Hepatocyte (in vitro differentiated cells): ENCODE results near the gene HBQ1. TPM values are rescaled to one million over a fixed set of nuclear protein-coding genes. Genes with fewer than 3 reads are reported as not detected.
"Not testable (repeated sequence)": the region's sequence is repeated elsewhere in the genome, so short reads cannot be mapped to it uniquely, and the experiment has no call there.

ENCODE experiments used
- DNase-seq: peaks from one replicate; pipeline ENCODE4 v3.0.0-alpha.2; 2016; ENCODE audit warnings: low spot score
- H2AFZ ChIP-seq: fragments of 200-600 bp; sonication (generic); 2 replicates; pipeline ENCODE4 v1.6.0; 2016; ENCODE audit warnings: antibody characterized with exemption, mild to moderate bottlenecking
- H3K27ac ChIP-seq: fragments of 200-600 bp; sonication (generic); 2 replicates; pipeline ENCODE4 v1.5.1; 2016; ENCODE audit warnings: mild to moderate bottlenecking
- H3K27me3 ChIP-seq: fragments of 200-600 bp; sonication (generic); 2 replicates; pipeline ENCODE4 v1.6.1; 2016
- H3K36me3 ChIP-seq: fragments of 200-600 bp; sonication (generic); replicated peaks from 2 replicates; pipeline ENCODE4 v1.5.1; 2016; ENCODE audit warnings: low read depth; ENCODE audit not compliant: insufficient read depth
- H3K4me1 ChIP-seq: fragments of 200-600 bp; sonication (generic); 2 replicates; pipeline ENCODE4 v1.5.1; 2016; ENCODE audit warnings: mild to moderate bottlenecking, moderate library complexity; ENCODE audit not compliant: insufficient read depth
- H3K4me2 ChIP-seq: fragments of 200-600 bp; sonication (generic); 2 replicates; pipeline ENCODE4 v1.6.0; 2016
- H3K4me3 ChIP-seq: fragments of 200-600 bp; sonication (generic); 2 replicates; pipeline ENCODE4 v1.5.1; 2016; ENCODE audit warnings: mild to moderate bottlenecking
- H3K79me2 ChIP-seq: fragments of 200-600 bp; sonication (generic); 2 replicates; pipeline ENCODE4 v1.6.0; 2017; ENCODE audit warnings: mild to moderate bottlenecking
- H3K9me2 ChIP-seq: fragments of 200-600 bp; sonication (generic); replicated peaks from 2 replicates; pipeline ENCODE4 v1.6.0; 2017; ENCODE audit warnings: mild to moderate bottlenecking; ENCODE audit not compliant: insufficient read depth
- H3K9me3 ChIP-seq: fragments of 200-600 bp; sonication (generic); 2 replicates; pipeline ENCODE4 v1.5.1; 2016; ENCODE audit warnings: low read depth, mild to moderate bottlenecking
- H4K20me1 ChIP-seq: fragments of 200-600 bp; sonication (generic); 2 replicates; pipeline ENCODE4 v1.6.0; 2016; ENCODE audit warnings: mild to moderate bottlenecking; ENCODE audit not compliant: insufficient read depth, poor library complexity, severe bottlenecking
- EZH2 ChIP-seq: fragments of 200-600 bp; sonication (generic); IDR thresholded peaks from 2 replicates; pipeline ENCODE4 v1.6.1; 2016; ENCODE audit warnings: antibody characterized with exemption, mild to moderate bottlenecking, borderline replicate concordance
- EZH2phosphoT487 ChIP-seq: fragments of 200-600 bp; sonication (generic); IDR thresholded peaks from one replicate; pipeline ENCODE4 v1.6.1; 2018; ENCODE audit warnings: antibody characterized with exemption, mild to moderate bottlenecking, low read depth, moderate library complexity; ENCODE audit not compliant: unreplicated experiment, severe bottlenecking
- WGBS: methylation state at CpG from one replicate; pipeline ENCODE4 v1.1.6; 2016; ENCODE audit warnings: low lambda C conversion rate; ENCODE audit errors: missing lambda C conversion rate; 5-methylcytosine and 5-hydroxymethylcytosine counted together
- polyA plus RNA-seq: library from polyadenylated mRNA; unstranded; fragments of >200 nt; fragmentation: Nextera tagmentation; extraction: Ambion mirVana; gene quantifications from 2 replicates; pipeline ENCODE4 v1.2.1, GENCODE V29; 2016
- total RNA-seq: library from RNA; depleted of rRNA; stranded (reverse); fragments of >200 nt; gene quantifications from 2 replicates; pipeline ENCODE4 v1.2.3, GENCODE V29; 2014
- TF ChIP-seq, protein P1 (sequence below): fragments of 200-600 bp; sonication (generic); IDR thresholded peaks from 2 replicates; pipeline ENCODE4 v1.5.1; 2016; ENCODE audit warnings: antibody characterized with exemption, mild to moderate bottlenecking; ENCODE audit not compliant: poor library complexity

Gene HBQ1
- total and polyA plus RNA-seq, 2 experiments from 2014 or later: 0.30 TPM; not detected in 1

DNA sequence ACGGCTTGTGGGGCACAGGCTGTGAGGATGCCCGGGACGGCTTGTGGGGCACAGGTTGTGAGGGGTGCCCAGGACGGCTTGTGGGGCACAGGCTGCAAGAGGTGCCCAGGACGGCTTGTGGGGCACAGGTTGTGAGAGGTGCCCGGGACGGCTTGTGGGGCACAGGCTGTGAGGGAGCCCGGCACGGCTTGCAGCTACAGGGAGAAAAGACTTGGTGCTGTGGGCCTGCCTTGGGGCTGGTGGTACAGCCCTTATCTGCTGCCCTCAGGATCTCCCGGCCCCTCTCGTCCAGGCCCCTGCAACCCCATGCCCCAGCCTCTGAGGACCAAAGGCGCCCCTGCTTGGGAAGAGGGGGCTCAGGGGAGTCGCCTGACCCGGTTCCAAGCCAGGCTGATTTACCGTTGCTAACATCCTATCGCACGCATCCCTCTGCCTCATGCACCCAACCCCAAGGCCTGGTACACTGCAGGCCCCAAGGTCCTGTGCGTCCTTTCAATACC lies 19.5 kb upstream of the HBQ1 start:
- no peaks in the 10 kb centered on the region for H3K9me2 ChIP-seq
- H3K27me3 ChIP-seq: peaks cover 50% of the 10 kb centered on the region
- no peaks in the 10 kb centered on the region for H4K20me1 ChIP-seq
- H3K36me3 ChIP-seq: no peaks in the 10 kb centered on the region
- no peak for DNase-seq
- H3K4me2 ChIP-seq: no peak overlapping the region
- H3K27ac ChIP-seq: no peak overlapping the region
- H3K4me1 ChIP-seq: no peaks in the 10 kb centered on the region
- no peak overlapping the region for H3K4me3 ChIP-seq
- no peak overlapping the region for H2AFZ ChIP-seq
- no peaks in the 10 kb centered on the region for H3K79me2 ChIP-seq
- WGBS: 75% methylated on average over 14 of the region's 18 CpGs
- TF ChIP-seq EZH2phosphoT487 (no peak), EZH2 (no peak)
- TF ChIP-seq, protein P1, sequence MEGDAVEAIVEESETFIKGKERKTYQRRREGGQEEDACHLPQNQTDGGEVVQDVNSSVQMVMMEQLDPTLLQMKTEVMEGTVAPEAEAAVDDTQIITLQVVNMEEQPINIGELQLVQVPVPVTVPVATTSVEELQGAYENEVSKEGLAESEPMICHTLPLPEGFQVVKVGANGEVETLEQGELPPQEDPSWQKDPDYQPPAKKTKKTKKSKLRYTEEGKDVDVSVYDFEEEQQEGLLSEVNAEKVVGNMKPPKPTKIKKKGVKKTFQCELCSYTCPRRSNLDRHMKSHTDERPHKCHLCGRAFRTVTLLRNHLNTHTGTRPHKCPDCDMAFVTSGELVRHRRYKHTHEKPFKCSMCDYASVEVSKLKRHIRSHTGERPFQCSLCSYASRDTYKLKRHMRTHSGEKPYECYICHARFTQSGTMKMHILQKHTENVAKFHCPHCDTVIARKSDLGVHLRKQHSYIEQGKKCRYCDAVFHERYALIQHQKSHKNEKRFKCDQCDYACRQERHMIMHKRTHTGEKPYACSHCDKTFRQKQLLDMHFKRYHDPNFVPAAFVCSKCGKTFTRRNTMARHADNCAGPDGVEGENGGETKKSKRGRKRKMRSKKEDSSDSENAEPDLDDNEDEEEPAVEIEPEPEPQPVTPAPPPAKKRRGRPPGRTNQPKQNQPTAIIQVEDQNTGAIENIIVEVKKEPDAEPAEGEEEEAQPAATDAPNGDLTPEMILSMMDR: no peak
- no peaks in the 10 kb centered on the region for H3K9me3 ChIP-seq

DNA sequence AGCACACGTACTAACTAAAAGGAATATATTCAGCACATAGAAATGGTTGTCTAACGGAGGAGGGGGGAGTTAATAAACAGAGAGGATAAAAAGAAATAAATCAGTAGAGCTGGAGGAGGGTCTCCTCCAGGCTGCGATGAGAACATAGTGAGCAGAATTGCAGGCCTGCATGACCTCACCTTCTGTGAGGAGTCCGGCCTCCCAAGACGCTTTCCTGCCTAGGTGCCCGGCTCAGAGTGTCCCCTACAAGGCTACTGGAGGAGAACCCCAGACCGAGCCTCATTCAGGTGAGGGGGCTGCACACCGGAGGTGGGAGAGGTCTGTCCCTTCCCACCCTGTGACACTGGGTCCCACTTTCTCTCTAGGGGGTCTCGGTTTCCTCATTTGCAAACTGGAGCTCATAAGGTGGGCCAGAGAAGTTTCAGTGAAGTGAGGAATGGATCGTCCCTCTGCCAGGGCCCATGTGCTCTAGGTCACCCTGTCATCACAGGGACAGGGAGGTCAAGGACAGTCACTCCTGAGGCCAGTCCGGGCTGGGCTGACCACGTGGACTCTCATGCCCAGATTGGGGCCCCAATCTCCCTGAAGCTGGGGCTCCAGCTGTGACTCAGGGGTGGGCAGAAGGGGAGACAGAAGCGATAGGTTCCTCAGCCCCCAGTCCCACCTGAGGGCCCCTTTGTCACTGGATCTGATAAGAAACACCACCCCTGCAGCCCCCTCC lies 17.8 kb upstream of the HBQ1 start:
- no peak overlapping the region for H2AFZ ChIP-seq
- H3K36me3 ChIP-seq: no peaks in the 10 kb centered on the region
- no peaks in the 10 kb centered on the region for H3K79me2 ChIP-seq
- no peak overlapping the region for H3K4me3 ChIP-seq
- WGBS: 91% methylated on average over 9 of the region's 13 CpGs
- peaks cover 58% of the 10 kb centered on the region for H3K27me3 ChIP-seq
- no peak overlapping the region for H3K4me2 ChIP-seq
- no peak for DNase-seq
- H4K20me1 ChIP-seq: no peaks in the 10 kb centered on the region
- TF ChIP-seq, protein P1: no peak
- TF ChIP-seq EZH2: no peak
- no peak for TF ChIP-seq EZH2phosphoT487
- H3K4me1 ChIP-seq: no peaks in the 10 kb centered on the region
- no peaks in the 10 kb centered on the region for H3K9me3 ChIP-seq
- H3K9me2 ChIP-seq: no peaks in the 10 kb centered on the region
- H3K27ac ChIP-seq: no peak overlapping the region

DNA sequence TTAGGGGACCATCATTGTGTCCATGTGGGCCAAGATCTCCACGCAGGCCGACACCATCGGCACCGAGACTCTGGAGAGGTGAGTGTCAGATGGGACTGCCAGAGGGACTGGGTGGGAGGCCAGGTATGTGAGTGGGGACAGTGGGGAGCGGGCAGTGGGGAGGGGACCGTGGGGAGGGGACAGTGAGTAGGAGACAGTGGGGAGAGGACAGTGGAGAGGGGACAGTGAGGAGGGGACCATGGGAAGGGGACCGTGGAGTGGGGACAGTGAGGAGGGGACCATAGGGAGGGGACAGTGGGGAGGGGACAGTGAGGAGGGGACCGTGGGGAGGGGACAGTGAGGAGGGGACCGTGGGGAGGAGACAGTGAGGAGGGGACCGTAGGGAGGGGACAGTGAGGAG lies 17.1 kb upstream of the HBQ1 start:
- DNase-seq, H3K36me3 ChIP-seq, H3K4me1 ChIP-seq, H3K79me2 ChIP-seq, H3K27ac ChIP-seq, H2AFZ ChIP-seq, H3K9me3 ChIP-seq, H4K20me1 ChIP-seq, H3K9me2 ChIP-seq, H3K4me2 ChIP-seq, H3K4me3 ChIP-seq: not testable (repeated sequence)
- H3K27me3 ChIP-seq: peaks cover 58% of the 10 kb centered on the region
- WGBS: 100% methylated on average over 3 of the region's 10 CpGs

DNA sequence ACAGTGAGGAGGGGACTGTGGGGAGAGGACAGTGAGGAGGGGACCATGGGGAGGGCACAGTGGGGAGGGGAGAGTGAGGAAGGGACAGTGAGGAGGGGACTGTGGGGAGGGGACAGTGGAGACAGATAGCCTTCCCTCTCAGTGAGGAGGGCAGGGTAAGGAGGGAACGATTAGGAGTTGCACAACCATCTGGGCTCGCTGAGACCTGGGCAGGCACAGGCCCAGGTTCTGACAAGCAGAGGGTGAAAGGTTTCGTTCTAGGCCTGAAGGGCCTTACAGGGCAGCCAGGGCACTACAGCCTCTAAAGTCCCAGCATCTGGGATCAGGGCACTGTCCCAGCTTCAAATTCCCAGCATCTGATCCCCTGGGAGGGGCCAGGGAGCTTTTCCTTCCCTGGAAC lies 16.6 kb upstream of the HBQ1 start:
- H3K9me3 ChIP-seq, H2AFZ ChIP-seq, H3K4me3 ChIP-seq, H3K4me1 ChIP-seq, H3K9me2 ChIP-seq, H3K4me2 ChIP-seq, H3K79me2 ChIP-seq, DNase-seq, H4K20me1 ChIP-seq, H3K27ac ChIP-seq, H3K36me3 ChIP-seq: not testable (repeated sequence)
- WGBS: 60% methylated on average over 2 of the region's 3 CpGs
- H3K27me3 ChIP-seq: peaks cover 59% of the 10 kb centered on the region

DNA sequence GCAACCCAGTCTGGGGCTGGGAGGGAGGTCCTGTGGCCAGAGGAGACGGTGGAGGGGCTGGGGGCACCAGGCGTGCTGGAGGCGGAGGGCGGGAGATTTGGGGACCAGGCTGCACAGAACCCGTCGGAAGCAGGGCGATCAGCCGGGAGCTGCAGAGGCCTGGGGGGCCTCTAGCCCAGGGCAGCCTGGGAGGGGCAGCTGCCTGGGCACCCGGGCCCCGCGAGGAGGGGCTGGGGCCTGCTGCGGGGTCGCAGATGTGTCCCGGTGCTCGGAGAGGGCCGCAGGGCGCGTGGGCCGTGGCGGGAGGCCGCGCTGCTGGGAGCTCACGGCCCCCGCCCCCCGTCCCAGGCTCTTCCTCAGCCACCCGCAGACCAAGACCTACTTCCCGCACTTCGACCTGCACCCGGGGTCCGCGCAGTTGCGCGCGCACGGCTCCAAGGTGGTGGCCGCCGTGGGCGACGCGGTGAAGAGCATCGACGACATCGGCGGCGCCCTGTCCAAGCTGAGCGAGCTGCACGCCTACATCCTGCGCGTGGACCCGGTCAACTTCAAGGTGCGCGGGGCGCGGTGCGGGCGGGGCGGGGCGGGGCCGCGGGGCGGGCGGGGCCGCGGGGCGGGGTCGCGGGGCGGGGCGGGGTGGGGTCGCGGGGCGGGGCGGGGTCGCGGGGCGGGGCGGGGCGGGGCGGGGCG lies 16.0 kb upstream of the HBQ1 start:
- not testable (repeated sequence) for H3K4me3 ChIP-seq, H4K20me1 ChIP-seq, H2AFZ ChIP-seq, H3K36me3 ChIP-seq, DNase-seq, H3K79me2 ChIP-seq, H3K9me3 ChIP-seq, H3K4me1 ChIP-seq, H3K27ac ChIP-seq, H3K9me2 ChIP-seq, H3K4me2 ChIP-seq
- no CpG with 5 or more reads among the region's 80 CpGs for WGBS
- peaks cover 62% of the 10 kb centered on the region for H3K27me3 ChIP-seq
